Stimulated activated CD8-positive, alpha-beta memory T cell treated with anti-CD3 and anti-CD28 coated beads, Interleukin-2, amount 100 ng/mL, for 1 hour (primary cell): ENCODE results near the gene KCNS1.
A peak's percentile ranks its signal among the peaks of the same experiment; 100 is the strongest.
"Not testable (repeated sequence)": the region's sequence is repeated elsewhere in the genome, so short reads cannot be mapped to it uniquely, and the experiment has no call there.

Source experiments
- DNase-seq, 2 donors: peaks; one replicate each; pipeline ENCODE4 v3.0.0-alpha.2; 2020; ENCODE audit warnings: low read depth in 2 of 2

The KCNS1 gene, protein sequence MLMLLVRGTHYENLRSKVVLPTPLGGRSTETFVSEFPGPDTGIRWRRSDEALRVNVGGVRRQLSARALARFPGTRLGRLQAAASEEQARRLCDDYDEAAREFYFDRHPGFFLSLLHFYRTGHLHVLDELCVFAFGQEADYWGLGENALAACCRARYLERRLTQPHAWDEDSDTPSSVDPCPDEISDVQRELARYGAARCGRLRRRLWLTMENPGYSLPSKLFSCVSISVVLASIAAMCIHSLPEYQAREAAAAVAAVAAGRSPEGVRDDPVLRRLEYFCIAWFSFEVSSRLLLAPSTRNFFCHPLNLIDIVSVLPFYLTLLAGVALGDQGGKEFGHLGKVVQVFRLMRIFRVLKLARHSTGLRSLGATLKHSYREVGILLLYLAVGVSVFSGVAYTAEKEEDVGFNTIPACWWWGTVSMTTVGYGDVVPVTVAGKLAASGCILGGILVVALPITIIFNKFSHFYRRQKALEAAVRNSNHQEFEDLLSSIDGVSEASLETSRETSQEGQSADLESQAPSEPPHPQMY

DNA sequence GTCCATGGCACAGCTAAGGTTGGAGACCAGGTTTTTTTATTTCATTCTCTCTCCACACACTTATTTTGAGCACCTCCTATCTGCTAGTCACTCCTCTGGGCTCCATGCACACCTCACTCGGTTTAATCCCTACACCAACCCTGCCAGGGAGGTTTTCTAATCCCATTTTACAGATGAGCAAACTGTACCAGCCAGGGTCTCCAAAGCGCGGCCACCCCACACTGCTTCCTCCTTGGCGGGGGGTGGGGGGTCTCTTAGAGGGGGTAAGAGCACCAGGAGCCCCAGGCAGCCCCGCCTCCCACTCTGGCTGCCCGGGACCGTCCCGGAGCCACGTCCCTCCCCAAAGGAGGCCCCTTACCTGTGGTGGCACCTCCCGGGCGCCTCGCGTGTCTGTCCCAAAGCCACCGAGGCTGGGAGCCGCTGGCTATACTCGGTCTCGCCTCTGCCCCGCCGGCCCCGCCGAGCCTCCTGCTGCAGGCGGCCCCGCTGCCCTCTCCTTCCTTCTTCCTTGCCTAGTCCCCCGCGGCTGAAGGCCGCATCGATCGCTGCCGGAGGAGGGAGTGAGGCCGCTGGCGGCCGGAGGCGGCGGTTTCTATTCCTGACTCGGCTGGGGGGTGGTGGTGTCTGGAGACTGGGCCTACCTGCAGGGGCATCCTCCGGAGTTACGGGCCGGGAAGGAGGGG, at the start of gene KCNS1:
Gene KCNS1 (minus strand): TSS at position 565 of the 683 bp plus-strand sequence. CDS start 1,891 bp downstream, outside the sequence.
- no peak for DNase-seq

DNA sequence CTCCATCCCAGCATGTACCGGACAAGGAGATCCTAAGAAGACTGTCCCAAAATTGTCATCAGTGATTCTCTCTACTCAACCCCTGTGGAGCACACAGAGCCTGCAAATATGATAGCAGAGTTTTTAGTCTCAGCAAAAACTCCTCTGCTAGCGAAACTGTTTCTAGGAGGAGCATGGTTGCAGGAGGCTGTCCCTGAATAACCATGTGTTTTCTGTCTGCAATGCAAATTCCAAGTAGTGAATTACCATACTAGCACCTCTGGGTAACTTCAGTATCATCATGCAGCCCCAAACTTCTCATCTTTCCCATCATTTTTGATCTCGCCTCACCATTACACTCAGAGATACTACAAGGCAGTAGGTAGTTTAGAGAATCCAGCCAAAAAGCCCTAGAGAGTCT, 48.1 kb upstream of the KCNS1 start:
- no peak for DNase-seq

DNA sequence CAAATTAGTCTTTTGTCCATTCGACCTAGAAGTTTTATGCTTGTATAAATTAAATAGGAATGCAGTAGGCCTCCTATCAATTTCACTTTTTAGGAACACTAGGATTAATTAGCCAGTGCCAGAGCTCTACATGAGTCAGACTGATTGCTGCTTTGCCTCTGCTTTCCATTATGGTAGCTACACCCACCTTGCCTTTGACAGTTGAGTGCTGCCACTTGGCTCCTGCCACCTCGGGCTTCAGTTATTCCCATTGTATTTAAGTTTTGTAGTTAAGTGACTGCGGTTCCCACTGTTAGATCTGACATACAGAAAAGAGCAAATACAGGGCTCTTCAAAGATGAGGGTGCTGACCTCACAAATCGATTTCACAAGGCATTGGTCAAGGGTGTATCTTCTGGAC, 39.9 kb upstream of the KCNS1 start:
- no peak for DNase-seq

DNA sequence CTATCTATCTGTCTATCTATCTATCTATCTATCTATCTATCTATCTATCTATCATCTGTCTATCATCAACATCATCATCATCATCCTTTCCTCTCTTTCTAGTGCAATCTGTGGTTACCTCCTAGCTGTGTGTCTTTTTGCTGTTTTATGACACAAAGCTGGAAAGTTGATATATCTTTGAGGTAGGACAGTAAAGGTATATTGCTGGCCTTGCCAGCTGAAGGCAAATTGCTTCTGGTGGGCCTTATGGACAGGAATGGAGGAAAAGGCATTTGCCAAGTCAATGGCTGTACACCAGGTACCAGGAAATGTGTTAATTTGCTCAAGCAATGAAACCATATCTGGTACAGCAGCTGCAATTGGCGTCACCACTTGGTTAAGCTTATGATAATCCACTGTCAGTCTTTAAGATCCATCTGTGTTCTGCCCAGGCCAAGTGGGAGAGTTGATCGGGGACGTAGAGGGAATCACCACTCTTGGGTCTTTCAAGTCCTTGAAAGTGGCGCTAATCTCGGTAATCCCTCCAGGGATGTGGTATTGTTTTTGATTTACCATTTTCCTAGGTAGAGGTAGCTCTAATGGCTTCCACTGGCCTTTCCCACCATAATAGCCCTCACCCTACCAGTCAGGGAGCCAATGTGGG, 38.9 kb upstream of the KCNS1 start:
- not testable (repeated sequence) for DNase-seq

DNA sequence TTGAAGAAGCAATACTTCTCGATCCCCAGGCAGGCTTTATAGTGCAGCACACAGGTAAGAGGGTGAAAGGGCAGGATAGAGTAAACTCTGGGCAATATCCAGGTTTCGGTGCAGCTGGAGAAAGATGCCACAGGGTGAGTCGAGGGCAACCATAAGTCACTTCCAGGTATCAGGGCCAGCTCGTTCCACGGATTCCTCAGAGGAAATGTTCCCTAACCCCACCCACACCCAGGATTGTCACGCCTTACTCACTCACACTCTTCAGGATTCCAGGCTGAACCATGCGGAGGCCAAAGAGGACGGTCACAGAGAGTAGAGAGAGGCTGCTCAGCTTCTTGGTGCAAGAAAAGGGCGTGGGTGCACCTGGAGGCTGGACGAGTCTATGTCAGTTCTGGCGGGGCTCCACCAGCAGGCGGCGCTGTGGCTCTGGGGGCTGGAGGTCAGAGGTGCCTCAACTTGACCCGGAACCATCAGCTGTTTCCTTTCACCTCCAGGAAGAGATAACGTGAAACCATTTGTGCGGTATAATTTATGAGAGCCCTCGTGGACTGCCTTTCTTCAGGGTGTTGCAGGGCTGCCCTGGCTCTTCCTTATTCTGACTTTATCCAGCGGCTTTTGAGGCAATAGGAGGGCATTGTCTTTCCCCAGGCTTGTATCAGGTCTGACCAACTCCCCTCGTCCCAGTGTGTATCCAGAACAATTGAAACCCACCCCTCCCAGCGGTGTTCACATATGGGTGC, 37.8 kb upstream of the KCNS1 start:
- peak in 1 of 2 donors; percentile 2 for DNase-seq

DNA sequence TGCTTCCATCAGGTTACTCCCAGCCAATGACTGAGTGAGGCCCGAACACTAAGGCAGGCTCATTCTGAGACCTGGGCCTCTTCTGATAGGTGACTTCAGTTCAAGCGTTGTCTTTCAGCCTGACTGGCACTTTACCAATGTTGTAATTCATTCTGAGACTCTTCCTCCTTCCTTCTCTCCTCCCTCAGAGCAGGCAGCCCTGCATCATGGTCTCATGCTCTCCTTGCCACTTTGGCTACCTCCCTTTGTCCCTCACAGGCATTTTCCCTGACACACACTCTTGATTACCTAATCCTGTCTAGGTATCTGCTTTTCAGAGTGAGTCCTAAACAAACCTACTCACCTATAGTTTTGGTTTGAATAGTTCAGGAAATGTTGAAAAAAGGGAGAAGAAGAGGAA, 36.0 kb upstream of the KCNS1 start:
- DNase-seq: no peak

DNA sequence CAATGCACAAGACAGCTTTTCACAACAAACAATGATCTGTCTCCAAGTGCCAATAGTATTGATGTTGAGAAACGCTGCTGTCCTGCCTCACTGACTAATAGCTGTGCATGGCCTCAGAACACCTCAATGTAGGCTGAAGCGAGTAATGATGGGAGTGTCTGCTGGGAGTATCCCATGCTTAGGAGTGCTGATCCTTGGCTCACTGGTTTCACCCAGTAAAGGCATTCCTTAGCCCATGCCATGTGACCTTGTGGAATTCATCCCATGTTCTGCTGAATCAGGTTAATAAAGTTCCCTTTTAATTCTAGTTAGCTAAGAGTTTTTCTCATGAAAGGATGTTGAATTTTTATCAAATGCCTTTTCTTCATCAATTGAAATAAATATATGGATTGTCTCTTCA, 27.2 kb upstream of the KCNS1 start:
- DNase-seq: no peak

DNA sequence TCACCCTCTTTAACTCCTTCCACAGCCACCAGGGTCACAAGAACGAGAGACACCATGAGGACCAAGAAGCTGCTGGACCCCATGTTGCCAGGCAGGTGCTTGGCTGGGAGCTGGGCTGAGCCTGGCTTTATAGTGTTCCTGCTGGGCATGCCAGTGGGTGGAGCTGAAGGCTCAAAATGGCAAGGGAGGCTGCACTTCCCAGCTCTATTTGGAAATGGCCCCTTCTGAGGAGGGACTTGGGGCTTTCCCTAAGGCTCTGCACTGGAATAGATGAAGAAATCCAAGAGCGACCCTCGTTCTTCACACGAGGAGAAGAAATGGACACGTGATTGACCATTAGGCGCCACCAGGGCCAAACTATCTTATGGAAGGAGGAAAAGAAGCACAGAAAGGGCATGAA, 23.4 kb upstream of the KCNS1 start, which contains the start of gene WFDC12:
Gene WFDC12 (minus strand): TSS at position 101 of the 400 bp plus-strand sequence. CDS start 18 bp downstream, at position 83.
- DNase-seq: no peak

DNA sequence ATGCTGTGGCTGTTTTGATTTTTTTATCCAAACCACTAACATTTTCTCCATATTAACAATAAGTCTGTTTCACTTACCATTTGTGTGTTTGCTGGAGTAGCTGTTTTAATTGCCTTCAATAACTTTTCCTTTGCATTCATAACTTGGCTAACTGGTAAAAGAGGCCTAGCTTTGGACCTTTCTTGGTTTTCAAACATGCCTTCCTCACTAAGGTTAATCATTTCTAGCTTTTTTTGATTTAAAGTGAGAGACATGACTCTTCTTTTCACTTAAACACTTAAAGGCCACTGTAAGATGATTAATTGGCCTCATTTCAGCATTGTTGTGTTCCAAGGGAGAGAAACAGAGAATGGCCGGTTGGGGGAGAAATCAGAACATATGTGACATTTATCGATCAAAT, 20.5 kb upstream of the KCNS1 start:
- DNase-seq: no peak

DNA sequence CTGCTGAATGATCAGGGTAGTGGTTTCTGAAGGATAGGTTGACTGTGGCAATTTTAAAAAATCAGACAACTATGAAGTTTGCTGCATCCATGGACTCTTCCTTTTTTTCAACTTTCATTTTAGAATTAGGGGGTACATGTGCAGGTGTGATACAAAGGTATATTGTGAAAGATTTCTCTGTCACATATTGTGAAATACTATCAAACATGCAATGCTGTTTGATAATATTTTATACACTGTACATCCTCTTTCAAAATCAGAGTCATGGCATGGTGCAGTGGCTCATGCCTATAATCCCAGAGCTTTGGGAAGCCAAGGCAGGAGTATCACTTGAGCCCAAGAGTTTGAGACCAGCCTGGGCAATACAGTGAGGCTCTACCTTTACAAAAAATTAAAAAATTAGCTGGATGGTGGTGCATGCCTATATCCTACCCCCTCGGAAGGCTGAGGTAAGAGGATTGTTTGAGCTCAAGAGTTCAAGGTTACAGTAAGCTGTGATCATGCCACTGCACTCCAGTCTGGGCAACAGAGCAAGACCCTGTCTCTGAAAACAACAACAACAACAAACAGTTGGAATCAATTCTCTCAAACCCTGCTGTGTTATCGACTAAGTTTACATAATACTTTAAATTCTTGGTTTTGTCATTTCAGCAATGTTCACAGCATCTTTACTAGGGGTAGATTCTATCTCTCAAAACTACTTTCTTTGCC, 18.8 kb upstream of the KCNS1 start:
- DNase-seq: no peak

DNA sequence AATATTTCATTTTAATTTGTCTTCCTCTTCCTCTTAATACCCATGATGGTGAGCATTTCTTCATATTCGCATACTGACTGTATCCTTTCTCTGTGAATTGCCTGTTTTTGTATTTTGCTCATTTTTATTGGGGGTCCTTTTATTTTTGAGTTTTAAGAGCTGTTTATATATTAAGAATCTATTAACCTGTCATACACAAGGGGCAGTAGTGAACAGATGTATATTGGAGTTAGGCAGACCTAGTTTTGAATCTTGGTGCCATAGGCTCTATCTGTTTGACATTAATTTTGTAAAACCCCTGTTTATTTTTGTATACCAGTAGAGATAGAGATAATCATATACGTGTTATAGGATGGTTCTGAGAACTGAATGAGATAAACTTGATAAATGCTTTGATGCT, 17.1 kb upstream of the KCNS1 start:
- no peak for DNase-seq

DNA sequence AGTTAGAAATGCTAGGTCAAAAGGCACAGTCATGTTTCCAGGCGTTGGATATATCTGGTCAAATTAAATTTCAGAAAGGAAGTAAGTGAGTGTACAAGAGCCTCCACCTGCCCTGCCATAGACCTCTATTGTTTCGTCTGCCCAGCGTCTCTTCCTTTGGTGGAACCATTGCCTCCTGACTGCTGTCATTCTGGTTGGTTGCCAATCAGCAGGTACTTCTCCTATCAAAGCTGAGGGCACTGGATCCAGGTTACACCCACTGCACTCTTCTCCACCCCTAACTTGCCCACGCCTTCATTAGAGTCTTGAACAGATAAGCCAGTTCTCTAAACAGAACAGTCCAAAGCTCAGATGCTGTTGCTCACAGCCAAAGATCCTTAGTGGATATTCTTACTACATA, 16.7 kb upstream of the KCNS1 start:
- DNase-seq: no peak

DNA sequence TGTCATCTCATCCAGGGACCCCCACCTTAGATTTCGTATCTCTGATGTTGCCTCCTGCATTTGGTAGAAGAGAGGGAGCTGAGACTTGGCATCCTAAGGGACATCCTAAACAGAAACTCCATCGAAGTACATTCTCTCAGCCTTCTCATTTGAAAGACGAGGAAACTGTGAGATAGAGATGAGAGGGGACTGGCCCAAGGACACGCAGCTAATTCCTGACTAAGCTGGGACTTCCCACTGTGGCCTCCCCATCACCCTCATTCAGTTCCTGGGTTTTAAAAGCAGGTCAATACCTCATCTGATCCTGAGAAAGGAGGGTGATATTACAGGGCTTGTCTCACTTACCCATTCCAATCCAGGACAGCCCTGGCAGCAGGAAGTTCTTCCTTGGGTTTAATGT, 14.9 kb upstream of the KCNS1 start:
- DNase-seq: no peak

DNA sequence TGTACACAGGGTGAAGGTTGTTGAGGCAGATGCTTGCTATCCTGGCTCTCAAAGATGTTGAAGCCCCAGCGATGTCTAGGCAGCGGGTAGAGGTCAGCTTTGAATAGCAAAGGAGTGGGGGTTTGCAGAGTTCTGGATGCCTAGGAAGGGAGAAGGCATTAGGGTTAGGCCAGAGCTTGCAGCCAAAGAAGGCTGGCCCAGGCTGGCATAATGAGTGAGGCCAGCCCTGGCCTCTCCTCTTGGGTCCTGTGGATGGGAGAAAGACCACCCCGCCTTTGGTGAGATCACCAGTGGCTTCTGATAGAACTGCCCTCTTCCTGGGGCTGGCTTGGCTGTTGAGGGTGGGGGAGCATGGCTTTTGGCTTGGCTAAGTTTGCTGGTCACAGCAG, 14.5 kb upstream of the KCNS1 start:
- no peak for DNase-seq

DNA sequence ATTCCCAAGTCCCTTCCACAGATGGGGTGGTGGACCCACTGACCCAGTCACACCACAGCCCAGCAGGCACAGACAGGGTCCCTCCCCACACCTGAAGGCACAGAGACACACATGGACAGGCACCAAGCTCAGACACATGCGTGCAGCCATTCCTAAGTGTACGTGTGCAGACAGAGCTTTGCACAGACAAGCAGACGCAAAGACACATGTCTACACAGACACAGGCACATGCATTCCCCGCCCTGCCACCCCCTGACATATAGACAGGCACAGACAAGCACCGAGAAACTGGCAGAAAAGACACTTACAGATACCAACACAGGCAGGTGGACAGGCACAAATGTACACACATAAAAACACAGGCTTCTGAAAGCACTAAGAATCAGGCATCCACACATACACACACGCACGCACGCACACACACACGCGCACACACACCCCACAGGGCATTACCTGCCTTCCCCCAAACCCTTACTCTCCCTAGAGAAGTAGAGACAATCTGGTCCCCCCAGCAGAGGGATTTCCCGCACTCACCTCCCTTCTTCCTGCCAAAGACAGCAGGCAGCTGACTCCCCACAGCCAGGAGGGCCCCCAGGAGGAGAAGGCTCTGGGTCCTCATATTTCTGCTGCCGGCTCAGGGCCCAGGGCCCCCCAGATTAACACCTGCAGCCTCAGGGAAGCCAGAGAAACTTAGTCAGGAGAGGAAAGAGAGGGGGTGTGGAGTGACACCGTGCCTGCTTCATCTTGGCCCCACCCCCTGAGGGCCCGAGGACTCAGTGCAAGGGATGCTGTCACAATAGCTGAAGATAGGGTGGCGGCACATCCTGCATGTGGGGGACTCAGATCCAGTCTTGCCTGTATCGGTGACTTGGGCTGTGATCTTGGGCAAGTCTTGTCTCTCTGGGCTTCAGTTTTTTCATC, 13.8 kb upstream of the KCNS1 start, which contains the start of gene WFDC5:
Gene WFDC5 (minus strand): TSS at position 710 of the 921 bp plus-strand sequence. CDS start 91 bp downstream, at position 619.
- no peak for DNase-seq

DNA sequence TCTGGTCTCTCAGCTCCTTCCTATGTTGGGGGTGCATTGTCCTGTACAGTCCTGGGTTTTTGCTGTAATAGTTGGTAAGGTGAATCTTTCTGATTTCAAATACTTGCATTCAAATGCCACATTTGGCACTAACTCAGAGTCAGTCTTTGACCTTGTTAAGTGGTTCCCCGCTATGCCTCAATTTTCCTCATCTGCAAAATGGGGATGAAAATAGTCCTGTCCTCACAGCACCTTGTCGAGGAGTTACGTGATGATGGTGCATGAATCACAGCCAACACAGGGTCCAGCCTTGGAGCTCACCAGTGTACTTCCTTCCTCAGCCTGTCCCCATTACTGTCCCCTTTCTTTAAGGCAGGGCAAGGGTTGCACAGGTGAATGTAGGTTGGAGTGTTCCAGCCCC, 12.9 kb upstream of the KCNS1 start:
- no peak for DNase-seq

DNA sequence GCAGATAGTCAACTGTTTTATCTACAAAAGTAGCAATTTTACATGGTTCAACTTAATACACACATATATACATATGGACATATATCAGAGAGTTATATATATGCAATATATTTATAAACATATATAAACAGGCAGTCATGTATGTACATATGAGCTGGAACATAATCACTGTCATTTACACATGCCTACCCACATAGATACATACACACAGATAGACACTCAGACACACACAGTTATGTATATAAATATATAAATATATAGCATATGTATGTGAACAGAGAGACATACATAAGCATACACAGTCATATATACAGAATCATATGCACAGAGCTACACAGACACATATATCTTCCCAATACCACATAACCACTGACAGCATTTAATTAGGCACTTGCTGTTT, 11.8 kb upstream of the KCNS1 start:
- no peak for DNase-seq

DNA sequence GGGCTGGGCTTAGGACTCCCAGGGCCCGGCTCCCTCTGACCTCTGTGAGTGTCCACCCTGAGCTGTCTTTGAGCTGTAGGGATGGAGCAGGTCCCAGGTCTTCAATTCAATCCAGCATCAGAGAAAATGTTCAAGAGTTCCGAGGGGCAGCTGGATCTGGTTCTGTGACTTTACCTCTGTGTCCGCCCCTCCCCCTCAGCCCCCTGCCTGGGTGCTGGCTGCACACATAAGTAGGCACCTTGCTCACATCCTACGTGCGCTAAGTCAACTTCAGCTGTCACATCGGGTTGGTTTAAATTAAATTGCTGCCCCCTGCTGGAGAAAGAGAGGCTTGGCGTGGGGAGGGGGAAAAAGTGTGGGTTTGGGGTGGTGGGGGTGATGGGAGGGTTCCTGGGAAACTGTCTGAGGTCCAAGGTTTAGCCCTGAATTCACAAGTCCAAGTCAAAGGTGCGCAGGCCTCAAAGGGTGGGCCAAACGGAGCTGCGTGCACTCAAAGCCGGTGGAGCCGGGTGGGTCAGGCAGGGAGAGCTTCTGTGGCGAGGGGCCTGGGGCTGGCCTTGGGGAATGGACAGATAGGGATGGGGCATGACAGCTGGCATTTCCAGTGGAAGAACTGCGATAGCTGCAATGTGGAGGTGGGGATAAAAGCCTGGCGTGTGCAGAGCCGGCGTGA, 11.0 kb upstream of the KCNS1 start:
- DNase-seq: no peak

DNA sequence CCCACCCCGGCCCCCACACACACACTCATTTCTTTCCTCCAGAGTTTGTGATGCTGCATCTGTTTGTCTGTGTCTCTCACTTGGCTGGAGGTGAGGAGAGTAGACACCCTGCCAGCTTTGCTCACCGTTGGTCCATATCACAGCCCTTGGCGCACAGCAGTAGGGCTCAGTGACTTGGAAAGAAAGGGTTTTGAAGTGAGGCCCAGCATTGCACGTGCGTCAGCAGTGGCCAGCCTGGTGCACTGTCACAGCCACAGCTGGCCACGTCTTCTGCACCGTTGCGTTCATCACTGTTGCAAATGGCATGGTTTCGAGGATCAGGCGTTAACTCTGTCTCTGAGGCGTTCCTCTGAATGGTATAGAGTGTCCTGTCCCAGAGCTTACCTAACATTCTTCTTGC, 10.4 kb upstream of the KCNS1 start:
- DNase-seq: no peak
